ENCODE results near the gene SERINC2. TPM values are rescaled to one million over a fixed set of nuclear protein-coding genes. Genes with fewer than 3 reads are reported as not detected.

SERINC2 gene
- total RNA-seq, 1 experiment from 2014 or later, result 14.1 TPM

DNA sequence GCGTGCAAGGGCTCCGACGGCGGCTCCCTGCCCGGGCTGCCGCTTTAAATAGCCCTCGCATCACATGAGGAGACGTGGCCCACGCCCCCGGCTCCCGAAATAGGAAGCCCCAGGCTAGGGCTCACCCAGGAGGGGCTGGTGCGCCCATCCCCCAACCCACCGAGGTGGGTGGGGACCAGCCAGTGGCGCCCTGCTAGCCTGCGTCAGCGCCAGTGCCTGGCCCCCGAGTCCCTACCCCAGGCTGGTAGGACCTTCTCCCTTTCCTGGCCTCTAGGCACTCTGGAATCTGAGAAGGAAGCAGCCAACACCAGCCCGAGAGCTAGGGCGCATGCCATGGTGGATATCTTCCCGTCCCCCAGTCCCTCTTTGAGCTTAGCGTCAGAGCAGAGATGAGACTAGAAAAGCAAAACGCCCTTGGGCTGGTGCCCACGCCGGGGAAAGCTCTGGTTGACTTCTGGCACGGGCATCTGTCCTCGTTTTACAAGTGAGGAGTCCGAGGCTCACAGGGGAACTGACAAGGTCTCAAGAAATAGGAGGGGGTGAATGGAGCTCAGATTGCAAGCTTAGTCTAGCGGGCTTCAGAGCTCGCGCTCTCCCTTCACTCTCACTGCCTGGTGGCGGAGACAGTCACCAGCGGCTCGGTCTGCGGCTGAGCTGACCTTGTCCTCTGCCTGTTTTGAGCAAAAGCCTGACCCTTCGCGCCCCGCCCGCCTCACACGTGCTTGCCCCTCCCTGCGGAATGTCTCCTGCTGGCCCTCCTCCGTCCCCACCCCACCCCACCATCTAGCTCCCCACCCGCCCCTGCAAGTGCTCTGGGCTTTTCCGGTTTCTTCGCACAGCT is 39.7 kb upstream of the SERINC2 start, which contains the start of gene FABP3:
Gene FABP3, minus strand, starts transcription at position 21 of the 841 bp plus-strand sequence. CDS start 62 bp downstream, outside the sequence.
- no CpG with 5 or more reads among the region's 44 CpGs for WGBS (ENCODE audit: extremely low coverage, insufficient read length, low lambda C conversion rate)
- Histone ChIP-seq H3K14ac (ENCODE audit: insufficient read depth, low read length) (peak within 1 kb of the TSS; percentile 73), H2AK5ac (ENCODE audit: insufficient read length, low read length) (no peak within 1 kb of the TSS), H3K9me3 (ENCODE audit: control insufficient read depth, low read depth, low read length) (no peaks in the 10 kb centered on the region), H3T11ph (ENCODE audit: low read length) (no peak within 1 kb of the TSS), H4K8ac (replicated peaks; ENCODE audit: insufficient read length, low read depth, low read length) (no peak within 1 kb of the TSS), H3K27me3 (ENCODE audit: insufficient read depth, low read length) (no peaks in the 10 kb centered on the region), H4K91ac (ENCODE audit: insufficient read length, low read depth, low read length) (no peak within 1 kb of the TSS), H3K56ac (ENCODE audit: insufficient read length, low read depth, low read length) (no peak within 1 kb of the TSS), H3K79me2 (ENCODE audit: insufficient read depth, low read length) (no peaks in the 10 kb centered on the region), H2BK20ac (ENCODE audit: low read depth, low read length, poor library complexity, severe bottlenecking) (no peak within 1 kb of the TSS), H3K18ac (ENCODE audit: insufficient read length, low read depth, low read length) (peak within 1 kb of the TSS; percentile 76), H3K23me2 (ENCODE audit: insufficient read length, low read depth, low read length, poor library complexity, severe bottlenecking) (peaks cover 10% of the 10 kb centered on the region), H4K5ac (ENCODE audit: insufficient read length, low read depth, low read length) (no peak within 1 kb of the TSS), H3K4ac (ENCODE audit: low read depth, low read length) (no peak within 1 kb of the TSS), H3K23ac (ENCODE audit: insufficient read length, low read depth, low read length) (no peak within 1 kb of the TSS), H2BK12ac (ENCODE audit: insufficient read length, low read depth, low read length) (no peak within 1 kb of the TSS), H4K20me1 (ENCODE audit: control insufficient read depth, insufficient read depth, insufficient read length) (no peaks in the 10 kb centered on the region), H3K9ac (ENCODE audit: extremely low read depth, insufficient read length, low read length) (peak within 1 kb of the TSS; percentile 65), H3K4me2 (ENCODE audit: insufficient read depth, insufficient read length, low read length) (peak within 1 kb of the TSS; percentile 79), H3K4me1 (ENCODE audit: insufficient read depth, low read length) (peaks cover 13% of the 10 kb centered on the region), H2AFZ (ENCODE audit: low read length) (no peak within 1 kb of the TSS), H3K27ac (ENCODE audit: insufficient read length, low read depth, low read length) (peak within 1 kb of the TSS; percentile 21), H2BK120ac (ENCODE audit: low read depth, low read length, poor library complexity, severe bottlenecking) (no peak within 1 kb of the TSS), H2BK5ac (ENCODE audit: insufficient read length, low read length) (no peak within 1 kb of the TSS), H2BK15ac (ENCODE audit: low read depth, low read length) (no peak within 1 kb of the TSS), H3K79me1 (ENCODE audit: insufficient read depth, low read depth, low read length, poor library complexity, severe bottlenecking) (no peaks in the 10 kb centered on the region)
- peaks cover 7% of the 10 kb centered on the region for H3K27me3 Mint-ChIP-seq (ENCODE audit: low read depth)
- peaks cover 47 to 49% of the 10 kb centered on the region in 2 experiments for H3K4me1 Mint-ChIP-seq
- no peaks in the 10 kb centered on the region; a peak in 1 of 5 replicates for H3K9me3 Mint-ChIP-seq
- H3K36me3 Mint-ChIP-seq (ENCODE audit: insufficient read depth in 1 of 3, low read depth in 3 of 3), result peaks cover 0 to under 1% (median 0%) of the 10 kb centered on the region in 3 experiments; a peak in 2 of 7 replicates
- DNase-seq, result peak; percentile 98
- TF ChIP-seq, protein P1, sequence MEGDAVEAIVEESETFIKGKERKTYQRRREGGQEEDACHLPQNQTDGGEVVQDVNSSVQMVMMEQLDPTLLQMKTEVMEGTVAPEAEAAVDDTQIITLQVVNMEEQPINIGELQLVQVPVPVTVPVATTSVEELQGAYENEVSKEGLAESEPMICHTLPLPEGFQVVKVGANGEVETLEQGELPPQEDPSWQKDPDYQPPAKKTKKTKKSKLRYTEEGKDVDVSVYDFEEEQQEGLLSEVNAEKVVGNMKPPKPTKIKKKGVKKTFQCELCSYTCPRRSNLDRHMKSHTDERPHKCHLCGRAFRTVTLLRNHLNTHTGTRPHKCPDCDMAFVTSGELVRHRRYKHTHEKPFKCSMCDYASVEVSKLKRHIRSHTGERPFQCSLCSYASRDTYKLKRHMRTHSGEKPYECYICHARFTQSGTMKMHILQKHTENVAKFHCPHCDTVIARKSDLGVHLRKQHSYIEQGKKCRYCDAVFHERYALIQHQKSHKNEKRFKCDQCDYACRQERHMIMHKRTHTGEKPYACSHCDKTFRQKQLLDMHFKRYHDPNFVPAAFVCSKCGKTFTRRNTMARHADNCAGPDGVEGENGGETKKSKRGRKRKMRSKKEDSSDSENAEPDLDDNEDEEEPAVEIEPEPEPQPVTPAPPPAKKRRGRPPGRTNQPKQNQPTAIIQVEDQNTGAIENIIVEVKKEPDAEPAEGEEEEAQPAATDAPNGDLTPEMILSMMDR (conservative IDR thresholded peaks at IDR 0.05), result no peak
- H3K27ac Mint-ChIP-seq, result peak within 1 kb of the TSS; percentile 86 to 97 (median 97)
- H3K4me3 Mint-ChIP-seq, result peak within 1 kb of the TSS; percentile 67 to 79
